AG09319 (cell line): ENCODE measurements around the gene FMNL2.

Experiments
- DNase-seq: peaks from one replicate; pipeline ENCODE4 v3.0.0-alpha.2; 2010; ENCODE audit warnings: low read depth; ENCODE audit errors: extremely low read depth
- TF ChIP-seq, protein P1 (sequence below): IDR thresholded peaks from 2 replicates; pipeline ENCODE4 v1.5.1; 2011; ENCODE audit warnings: low read depth, mild to moderate bottlenecking, inconsistent platforms, low read length, moderate library complexity

Gene FMNL2

DNA sequence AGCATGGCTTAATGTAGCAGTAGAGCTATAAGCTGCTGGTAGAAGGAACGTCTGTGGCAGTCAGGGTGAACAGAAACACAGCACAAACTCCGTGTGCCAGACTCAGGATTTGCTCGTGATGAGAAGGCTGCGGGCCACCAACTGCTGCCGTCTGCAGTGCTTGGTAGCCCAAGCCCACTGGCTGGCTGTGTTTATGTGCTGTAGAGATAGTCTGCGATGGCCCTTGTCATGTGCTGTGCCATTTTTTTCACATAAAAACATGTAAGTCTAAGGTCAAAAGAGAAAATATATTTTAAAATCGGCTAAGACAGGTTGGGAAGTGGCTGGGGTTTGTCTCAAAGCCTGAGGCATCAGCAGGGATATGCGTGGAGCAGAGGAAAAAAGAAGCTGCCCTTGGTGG lies 303.6 kb downstream of the FMNL2 start:
- TF ChIP-seq, protein P1, sequence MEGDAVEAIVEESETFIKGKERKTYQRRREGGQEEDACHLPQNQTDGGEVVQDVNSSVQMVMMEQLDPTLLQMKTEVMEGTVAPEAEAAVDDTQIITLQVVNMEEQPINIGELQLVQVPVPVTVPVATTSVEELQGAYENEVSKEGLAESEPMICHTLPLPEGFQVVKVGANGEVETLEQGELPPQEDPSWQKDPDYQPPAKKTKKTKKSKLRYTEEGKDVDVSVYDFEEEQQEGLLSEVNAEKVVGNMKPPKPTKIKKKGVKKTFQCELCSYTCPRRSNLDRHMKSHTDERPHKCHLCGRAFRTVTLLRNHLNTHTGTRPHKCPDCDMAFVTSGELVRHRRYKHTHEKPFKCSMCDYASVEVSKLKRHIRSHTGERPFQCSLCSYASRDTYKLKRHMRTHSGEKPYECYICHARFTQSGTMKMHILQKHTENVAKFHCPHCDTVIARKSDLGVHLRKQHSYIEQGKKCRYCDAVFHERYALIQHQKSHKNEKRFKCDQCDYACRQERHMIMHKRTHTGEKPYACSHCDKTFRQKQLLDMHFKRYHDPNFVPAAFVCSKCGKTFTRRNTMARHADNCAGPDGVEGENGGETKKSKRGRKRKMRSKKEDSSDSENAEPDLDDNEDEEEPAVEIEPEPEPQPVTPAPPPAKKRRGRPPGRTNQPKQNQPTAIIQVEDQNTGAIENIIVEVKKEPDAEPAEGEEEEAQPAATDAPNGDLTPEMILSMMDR = no peak
- DNase-seq = no peak

DNA sequence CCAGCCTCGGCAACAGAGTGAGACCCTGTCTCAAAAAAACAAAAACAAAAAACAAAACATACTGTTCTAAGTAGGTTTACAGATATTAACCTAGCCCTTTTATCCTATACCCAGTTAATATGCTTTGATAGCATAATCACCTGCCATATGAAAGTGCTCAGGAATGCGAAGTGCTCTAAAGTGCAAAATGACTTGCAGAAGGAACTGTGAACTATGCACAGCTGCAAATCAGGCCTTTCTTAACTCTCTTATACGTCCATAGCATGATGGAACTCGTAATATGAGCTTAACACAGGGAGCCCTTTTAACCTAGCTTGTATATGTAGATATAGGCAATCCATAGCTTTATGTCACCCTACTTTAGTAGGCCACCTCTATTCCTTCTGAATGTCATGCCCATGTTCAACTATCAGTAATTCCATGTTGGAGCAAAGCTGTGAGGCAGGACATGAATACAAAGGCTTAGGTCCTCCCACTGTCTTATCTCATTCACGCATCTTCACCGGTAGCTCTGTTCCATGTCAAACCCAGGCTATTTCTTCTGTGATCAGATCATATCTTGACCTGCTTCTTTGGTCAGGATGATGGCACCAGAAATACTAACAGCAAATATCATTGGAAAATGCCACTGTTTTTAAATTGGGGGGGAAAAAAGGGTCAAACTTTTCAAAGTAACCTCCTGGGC lies 309.4 kb downstream of the FMNL2 start:
- TF ChIP-seq, protein P1 = no peak
- DNase-seq = no peak

DNA sequence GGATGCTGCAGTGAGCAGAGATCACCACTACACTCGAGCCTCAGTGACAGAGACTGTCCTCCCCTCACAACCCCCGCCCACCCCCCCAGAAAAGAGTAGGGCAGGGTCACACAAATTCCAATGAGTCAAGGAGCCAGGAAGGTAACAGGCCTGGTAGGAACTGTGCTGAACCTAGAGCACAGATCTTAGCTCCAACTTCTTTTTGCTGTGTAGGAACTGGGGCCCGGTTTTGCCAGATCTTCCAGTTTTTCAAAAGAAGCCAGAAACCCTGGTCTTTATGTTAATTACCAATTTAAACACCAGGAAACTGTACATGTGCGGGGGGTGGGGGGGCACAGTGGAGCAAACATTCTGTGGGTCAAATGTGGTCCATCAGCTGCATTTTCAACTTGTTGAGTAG lies 311.3 kb downstream of the FMNL2 start:
- no peak for DNase-seq
- TF ChIP-seq, protein P1 = no peak

DNA sequence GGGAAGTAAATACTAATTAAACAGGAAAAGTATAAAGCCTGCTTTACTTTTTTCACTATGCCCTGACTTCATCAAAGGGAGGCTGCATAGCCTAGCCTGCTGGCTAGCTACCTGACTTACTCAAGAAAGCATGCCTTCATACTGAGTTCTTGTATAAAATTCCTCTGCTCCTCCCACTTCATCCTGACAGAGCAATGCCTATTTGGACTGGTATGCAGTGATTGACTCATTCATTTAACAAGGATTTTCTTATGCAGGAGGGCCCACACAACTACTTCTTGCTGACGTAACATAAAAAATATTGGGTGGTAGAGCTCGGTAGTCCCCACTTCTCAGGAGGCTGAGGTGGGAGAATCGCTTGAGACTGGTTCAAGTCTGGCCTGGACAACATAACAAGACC lies 311.8 kb downstream of the FMNL2 start:
- DNase-seq = no peak
- TF ChIP-seq, protein P1 = no peak

DNA sequence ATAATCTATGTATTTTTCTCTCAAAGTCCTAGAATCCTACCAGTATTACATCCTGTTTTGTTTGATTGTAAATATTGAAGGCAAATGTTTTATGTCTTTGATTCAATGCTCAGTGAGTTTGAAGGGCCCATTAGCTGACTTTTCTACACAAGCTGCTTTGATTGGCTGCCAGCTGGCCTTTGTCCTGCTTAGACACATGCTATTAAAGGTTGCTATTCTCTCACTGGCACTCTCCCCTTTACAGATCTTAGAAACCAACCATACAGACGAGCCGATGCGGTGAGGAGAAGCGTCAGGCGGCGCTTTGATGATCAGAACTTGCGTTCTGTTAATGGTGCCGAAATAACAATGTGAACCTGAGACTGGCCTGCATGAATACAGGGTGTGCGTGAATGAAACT lies 312.6 kb downstream of the FMNL2 start:
- DNase-seq = no peak
- TF ChIP-seq, protein P1 = no peak

DNA sequence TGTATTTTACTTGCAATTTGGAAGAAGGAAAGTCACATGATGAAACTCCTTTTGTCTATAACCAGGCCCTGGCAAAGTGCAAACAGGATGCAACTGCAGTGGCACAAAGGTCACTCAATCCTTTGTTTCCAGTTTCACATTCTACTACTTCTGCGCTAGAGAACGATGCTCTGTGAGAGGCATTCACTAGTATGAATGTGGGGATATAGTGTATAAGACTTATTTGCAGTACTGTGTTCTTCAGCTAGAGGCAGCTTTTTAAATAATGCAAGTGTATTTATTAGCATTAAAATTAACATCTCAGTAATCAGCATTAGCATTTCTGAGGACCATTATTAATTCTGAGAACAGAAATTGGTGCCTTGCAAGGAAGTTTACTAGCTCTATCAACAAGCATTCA lies 313.4 kb downstream of the FMNL2 start:
- DNase-seq = no peak

DNA sequence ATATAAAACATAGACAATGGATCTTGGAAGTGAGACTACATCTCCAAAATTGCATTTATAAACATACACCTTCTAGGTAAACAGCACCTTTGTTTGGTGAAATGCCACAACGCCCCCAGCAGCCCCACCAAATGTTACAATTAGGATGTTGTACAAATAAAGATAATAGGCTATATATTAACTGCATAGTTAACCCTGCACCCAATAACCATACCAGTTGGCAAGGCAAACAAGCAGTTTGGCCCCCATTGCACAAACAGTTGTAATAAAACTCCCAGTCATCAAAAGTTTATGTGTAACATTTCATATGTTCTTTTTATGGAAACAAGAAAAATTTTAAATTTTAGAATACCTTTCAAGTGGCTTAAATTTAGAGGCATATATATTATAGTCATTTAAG lies 315.0 kb downstream of the FMNL2 start:
- TF ChIP-seq, protein P1 = no peak
- DNase-seq = no peak

More for the DNA sequence above, 313.4 kb downstream of the FMNL2 start:
- TF ChIP-seq, protein P1 = peak; percentile 16
